M059J (cell line): ENCODE measurements around the gene DZIP1L. TPM values are rescaled to one million over a fixed set of nuclear protein-coding genes. Genes with fewer than 3 reads are reported as not detected.
A peak's percentile ranks its signal among the peaks of the same experiment; 100 is the strongest.
"Not testable (repeated sequence)": the region's sequence is repeated elsewhere in the genome, so short reads cannot be mapped to it uniquely, and the experiment has no call there.

Source experiments
- DNase-seq: peaks from one replicate; pipeline ENCODE4 v3.0.0-alpha.2; 2012; ENCODE audit warnings: low read depth
- total RNA-seq: library from RNA; depleted of rRNA; stranded (reverse); fragments of >200 nt; shearing (Covaris generic); gene quantifications from 2 replicates; pipeline ENCODE4 v1.2.3, GENCODE V29; 2014; rRNA removed

DZIP1L gene, protein sequence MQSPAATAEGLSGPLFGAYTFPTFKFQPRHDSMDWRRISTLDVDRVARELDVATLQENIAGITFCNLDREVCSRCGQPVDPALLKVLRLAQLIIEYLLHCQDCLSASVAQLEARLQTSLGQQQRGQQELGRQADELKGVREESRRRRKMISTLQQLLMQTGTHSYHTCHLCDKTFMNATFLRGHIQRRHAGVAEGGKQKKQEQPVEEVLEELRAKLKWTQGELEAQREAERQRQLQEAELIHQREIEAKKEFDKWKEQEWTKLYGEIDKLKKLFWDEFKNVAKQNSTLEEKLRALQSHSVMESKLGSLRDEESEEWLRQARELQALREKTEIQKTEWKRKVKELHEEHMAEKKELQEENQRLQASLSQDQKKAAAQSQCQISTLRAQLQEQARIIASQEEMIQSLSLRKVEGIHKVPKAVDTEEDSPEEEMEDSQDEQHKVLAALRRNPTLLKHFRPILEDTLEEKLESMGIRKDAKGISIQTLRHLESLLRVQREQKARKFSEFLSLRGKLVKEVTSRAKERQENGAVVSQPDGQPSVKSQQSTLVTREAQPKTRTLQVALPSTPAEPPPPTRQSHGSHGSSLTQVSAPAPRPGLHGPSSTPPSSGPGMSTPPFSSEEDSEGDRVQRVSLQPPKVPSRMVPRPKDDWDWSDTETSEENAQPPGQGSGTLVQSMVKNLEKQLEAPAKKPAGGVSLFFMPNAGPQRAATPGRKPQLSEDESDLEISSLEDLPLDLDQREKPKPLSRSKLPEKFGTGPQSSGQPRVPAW
- total RNA-seq: 14.7 and 15.8 TPM in 2 replicates

DNA sequence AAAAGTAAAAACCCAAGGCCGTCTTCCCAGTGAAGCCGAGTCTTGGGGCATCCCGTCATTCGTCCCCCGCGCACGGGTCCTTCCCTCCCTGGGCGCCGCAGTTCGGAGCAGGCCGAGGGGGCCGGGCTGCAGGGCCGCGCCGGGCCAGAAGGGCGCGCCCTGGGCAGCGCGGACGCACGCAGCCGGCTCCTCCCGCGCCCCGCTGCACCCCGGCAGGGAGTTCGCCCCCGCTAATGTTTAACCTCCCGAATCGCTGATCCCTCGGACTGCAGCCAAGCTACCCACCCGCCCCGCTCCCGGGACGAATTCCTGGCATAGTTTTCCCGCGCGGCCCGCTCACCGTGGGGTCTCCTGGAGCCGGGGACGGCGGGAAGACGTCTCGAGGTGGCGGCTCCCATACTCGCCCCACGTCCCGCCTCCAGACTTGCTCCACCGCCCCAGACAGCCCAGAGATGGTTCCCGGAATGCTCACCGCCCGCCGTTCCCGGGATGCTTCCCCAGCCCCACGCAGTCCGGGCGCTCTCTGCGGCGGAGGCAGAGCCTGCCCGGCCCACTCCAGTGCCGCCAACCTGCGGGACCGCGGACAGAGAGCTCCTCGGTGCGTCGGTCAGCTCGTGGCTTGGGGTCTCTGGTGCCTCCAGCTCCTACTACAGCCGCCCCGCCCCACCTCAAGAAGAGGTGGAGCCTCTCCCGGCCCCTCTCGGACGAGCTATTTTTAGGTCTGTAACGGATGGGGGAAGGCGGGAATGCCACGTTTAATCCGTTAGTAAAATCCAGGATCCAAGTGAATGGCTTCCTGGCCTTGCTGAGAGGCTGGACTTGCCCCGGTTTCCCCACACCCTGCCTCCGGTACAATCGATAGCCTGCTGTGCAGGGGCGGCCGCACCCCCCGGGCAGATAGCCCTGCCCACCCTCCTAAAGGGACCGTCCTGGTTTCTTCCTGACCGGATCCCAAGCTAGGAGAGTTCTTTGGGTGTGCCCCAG is at the start of gene DZIP1L:
Gene DZIP1L, minus strand, starts transcription at position 621 of the 984 bp plus-strand sequence. CDS start 11,637 bp downstream, outside the sequence.
- DNase-seq: peak; percentile 82

DNA sequence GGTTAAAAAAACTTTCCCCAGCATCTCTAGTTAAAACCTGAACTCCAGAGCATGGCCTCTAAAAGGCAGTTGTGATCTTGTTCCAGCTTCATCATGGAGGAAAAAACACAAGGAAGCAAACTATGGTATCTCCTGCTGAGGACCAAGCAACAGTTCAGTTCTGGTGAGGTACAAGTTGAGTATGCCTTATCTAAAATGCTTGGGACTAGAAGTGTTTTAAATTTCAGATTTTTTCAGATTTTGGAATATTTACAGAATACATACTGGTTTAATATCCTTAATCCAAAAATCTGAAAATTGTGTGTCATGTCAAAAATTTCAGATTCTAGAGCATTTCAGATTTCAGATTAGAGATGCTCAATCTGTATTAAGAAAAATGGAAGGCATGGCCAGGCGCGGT is 49.7 kb upstream of the DZIP1L start:
- DNase-seq: no peak

DNA sequence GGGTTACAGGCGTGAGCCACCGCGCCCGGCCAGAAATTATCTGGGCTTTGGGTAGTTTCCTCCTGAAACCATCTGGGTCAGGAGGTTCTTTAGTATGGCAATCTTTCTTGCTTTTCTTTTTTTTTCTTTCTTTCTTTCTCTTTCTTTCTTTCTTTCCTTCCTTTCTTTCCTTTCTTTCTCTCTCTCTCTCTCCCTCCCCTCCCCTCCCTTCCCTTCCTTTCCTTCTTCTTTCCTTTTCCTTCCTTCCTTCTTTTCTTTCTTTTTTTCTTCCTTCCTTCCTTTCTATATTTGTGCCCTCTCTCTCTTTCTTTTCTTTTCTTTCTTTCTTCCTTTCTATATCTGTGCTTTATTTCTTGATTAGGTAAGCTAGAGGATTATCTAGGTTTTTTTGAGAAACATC is 42.3 kb upstream of the DZIP1L start:
- no peak for DNase-seq

DNA sequence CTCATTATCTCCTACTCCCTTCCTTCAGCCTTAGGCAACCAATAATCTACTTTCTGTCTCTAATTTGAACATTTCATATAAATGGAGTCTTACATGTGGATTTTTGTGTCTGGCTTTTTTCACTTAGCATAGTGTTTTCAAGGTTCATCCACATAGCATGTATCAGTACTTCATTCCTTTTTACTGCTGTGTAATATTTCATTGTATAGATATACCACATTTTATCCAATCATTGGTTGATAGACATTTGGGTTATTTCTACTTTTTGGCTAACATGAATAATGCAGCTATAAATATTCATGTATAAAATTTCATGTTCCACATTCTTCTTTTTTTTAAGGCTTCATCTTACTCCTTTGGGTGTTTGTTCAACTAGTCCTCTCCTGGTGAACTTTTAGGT is 39.1 kb upstream of the DZIP1L start:
- no peak for DNase-seq

DNA sequence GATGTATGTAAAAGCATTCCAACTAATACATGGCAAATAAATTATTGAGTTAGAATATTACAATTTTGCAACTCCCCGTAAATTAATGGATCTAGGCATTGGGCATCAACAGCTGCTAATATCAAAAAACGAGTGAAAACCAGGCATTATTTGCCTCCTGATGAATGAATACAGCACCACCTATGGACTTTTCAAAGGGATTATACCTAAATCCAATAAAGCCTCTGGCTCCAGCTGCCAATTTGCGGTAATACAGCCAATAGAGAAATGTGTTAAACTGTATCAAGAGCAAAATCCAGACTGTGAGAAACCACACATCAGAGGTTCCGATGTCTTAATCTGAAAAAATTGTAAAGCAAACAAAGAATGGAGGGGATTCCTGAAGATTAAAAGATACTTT is 33.1 kb upstream of the DZIP1L start:
- DNase-seq: peak; percentile 16

DNA sequence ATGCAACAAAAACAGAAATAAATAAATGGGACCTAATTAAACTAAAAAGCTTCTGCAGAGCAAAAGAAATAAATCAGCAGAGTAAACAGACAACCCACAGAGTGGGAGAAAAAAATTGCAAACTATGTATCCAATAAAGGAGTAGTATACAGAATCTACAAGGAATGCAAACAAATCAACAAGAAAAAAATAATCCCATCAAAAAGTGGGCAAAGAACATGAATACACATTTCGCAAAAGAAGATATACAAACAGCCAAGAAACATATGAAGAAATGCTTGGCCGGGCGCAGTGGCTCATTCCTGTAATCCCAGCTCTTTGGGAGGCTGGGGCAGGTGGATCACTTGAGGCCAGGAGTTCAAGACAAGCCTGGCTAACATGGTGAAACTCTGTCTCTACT is 26.8 kb upstream of the DZIP1L start:
- not testable (repeated sequence) for DNase-seq

DNA sequence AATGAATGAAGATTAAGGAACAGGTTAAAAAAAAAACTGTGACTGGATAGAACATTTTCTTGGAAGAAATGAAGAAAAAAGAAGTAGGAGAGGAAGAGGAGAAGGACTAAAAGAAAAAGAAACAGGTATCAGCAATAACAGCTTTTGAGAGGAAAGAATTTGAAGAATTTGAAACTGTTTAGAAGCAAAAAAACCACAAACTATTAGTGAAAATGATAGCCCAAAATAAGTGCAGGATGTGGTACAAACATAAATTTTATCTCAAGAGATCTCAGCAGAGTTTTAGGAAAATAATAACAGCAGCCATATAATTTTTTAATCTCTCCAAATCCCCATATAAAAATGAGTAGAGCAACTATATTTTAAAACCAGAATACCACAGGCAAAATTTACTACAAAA is 25.5 kb upstream of the DZIP1L start:
- DNase-seq: peak; percentile 53

DNA sequence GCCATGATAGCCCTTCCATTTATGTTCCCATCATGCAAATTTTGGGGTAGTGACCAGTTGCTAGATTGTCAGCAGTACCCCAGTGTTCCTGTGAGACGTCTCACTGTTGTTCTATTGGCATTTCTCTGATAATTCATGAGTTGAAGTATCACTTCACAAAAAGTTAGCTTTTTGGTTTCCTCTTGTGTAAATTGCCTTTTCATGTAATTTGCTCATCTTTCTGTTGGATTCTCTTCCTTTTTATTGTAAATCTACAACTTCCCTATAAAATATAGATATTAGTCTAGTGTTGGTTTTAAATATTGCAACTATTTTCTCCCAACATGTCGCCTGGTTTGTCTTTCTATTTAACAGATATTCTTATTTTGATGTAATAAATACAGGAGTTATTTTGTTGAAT is 24.3 kb upstream of the DZIP1L start:
- no peak for DNase-seq

DNA sequence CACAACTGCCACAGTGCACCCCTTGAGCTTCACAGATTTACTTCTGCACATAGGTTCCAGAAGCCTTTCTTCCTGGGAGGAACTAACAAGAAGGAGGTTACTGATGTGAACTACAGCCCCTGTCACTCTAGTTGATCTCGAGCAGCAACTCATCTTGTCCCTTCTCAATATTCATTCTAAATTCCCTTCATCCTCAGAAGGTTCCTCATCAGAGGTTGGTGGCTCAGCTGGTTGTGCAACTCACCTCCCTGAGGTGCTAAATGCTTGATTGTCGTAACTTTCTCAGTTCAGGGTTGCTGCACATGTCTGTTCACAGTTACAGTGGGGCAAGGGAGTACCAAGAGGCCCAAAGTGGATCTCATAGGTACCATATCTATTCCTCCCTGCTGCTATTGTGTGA is 22.5 kb upstream of the DZIP1L start:
- no peak for DNase-seq

DNA sequence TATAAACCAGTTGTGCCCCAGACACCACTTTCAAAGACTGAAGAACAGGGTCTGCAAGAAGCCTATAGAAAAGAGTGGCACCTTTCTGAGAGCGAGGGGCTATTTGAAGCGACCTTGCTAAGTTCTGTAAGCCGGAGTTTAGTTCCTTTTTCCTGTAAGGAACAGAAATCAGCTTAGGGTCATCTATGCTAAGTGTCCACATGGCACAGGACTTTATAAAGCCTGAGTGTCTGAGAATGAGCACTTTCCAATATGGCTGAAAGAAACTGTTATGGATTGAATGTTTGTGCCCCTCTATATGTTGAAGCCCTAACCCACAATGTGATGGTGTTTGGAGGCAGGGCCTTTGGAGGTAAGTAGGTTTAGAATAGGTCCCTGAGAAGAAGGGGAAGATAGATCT is 20.8 kb upstream of the DZIP1L start:
- DNase-seq: no peak

DNA sequence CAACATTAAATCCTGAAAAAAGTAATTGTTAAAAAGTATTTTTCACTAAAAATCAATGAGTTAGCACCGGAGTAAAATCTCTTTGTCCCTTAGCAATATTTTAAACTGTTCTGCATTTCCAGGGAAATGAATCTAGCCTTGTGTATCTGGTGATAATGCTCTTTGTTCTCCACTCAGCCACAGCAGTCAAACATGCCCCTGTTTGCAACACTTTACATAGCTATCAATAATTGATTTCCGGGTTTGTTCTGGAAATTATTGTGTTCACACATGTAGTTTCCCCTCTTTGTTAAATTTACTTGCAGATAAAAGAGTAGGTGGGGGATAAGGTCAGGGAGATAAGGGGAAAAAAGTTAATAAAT is 20.4 kb upstream of the DZIP1L start:
- DNase-seq: no peak

DNA sequence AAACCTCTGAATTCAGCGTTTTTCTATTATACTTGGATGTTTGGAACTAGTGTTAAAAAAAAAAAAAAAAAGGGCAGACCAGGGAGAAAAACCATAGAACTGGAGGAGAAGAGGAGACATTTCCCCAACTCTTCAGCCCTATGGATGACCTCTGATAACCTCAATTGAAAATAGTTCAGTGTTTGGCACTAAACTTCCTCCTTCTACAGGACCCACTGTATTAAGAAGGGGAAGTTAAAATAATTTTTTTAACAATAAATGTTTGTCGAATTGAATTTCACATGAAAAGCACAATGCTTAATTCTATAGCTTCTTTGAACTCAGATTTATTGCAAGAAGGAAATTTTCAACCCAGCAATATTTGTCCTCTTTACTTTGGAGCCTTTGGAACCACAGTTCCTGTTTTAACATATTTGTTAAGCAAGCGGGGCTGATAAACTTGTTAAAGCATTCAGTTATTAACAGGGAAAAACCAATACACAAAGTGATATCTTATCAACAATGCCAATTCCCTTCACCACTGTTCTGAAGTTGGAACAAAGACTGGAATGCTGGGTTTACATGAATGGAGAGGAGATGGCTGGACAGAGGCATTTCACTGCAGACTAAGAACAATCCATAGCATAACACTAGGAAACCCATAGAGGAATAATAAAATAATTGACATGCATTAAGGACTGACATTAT is 19.9 kb upstream of the DZIP1L start:
- DNase-seq: no peak

DNA sequence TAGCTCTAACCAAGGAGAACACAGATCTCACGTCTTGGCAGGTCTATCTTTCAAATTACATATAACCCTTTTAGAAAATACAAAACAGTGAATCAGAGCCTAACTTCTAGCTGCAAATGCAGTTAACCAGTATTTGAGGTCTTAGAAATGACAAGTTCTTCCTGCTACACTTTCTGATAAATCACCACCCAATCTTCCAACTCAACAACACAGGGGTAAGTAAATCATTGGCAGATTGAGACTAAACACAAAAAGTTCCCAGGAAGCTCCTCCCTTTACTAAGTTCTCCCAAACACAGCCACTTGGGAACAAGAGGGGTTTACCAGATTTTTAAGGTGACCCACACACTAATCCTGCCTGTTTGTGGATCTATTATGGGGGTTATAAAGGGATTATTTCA is 16.8 kb upstream of the DZIP1L start, which contains the start of gene A4GNT:
Gene A4GNT, minus strand, starts transcription at position 152 of the 400 bp plus-strand sequence. CDS start 1,134 bp downstream, outside the sequence.
- no peak for DNase-seq

DNA sequence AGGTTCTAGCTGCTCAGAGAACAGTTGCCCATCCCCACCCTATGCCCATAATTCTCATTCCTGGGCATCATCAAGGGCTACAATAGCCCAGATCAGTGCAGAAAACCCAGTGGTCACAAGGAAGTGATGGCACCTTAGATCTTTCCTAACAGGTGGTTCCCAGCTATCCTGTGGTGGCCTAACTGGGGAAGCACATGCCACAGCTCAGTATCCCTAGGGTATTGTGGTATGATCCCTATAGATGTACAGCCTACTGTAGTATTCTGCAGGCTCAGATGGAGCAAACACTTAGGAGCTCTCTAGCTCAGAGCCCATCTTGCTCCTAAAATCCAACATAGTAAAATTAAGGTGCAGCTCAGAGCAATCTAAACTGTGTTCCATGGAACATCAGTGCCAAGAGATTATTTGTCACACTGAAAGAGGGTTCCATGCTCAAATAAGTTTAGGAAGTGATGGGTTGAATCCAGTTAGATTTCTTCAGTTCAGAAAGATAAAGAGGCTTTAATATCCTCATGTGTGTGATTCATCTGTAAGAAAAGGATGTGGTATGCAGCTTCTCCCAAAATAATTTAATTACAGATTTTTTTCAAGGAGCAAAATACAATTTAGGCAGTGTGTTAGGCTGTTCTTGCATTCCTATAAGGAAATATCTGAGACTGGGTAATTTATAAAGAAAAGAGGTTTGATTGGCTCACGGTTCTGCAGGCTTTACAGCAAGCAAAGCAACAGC is 12.4 kb upstream of the DZIP1L start:
- no peak for DNase-seq

DNA sequence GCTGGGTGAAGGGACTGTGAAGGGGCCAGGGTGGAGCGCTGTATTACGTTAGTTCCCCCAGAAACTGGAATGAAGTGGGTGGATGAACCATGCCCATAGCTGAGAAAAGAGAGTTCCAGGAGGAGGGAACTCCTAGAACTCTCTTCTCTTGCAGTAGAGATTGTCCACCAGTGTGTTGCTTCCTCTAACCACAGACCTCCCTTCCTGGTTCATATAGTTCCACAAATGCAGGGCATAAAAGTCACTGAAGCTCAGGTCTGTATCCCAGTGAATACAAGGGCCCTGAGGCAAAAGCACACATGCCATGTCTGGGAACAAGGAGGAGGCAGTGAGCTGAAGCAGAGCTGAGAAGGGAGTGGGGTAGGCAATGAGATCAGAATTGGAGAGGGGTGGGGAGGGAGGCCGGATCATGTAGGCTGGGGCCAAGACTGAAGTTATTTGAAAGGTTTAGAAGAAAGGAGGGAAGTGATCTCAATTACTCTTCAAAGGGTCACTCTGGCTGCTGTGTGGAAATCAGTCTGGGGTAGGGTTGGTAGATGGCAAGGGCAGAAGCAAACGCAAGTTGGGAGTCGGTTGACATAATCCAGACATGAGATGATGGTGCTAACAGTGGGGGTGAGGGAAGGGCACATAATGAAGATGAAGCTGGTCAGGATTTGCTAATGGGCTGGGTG is 10.3 kb upstream of the DZIP1L start:
- peak; percentile 70 for DNase-seq

DNA sequence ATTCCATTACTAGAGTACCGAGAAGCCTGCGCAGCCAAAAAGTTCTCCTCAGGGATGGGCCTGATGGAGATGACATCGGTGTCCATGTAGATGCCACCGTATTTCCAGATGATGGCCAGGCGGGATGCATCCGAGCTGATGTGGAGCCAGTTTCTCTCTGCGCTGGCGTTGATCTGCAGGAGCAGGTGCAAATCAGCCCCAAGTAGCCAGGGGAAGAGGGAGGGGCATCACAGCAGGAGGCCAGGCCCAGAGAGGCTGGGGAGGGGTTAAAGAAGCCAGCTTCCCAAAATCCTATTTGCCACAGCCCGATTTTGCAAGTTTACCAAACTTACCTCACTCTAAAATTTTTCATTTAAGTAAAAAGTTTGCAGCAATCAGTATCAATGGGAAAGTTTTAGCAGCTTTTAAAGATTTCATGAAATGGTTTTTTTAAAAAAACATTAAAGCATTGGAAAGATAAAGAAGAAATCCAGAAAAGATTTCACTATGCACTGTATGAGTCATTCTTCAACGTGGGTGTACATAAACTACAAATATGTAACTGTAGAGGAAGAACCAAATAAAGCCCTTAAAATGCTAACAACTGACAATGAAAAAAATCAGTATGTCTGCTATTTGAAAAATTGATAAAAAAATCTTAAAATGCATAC is 9.4 kb upstream of the DZIP1L start:
- DNase-seq: peak; percentile 15

DNA sequence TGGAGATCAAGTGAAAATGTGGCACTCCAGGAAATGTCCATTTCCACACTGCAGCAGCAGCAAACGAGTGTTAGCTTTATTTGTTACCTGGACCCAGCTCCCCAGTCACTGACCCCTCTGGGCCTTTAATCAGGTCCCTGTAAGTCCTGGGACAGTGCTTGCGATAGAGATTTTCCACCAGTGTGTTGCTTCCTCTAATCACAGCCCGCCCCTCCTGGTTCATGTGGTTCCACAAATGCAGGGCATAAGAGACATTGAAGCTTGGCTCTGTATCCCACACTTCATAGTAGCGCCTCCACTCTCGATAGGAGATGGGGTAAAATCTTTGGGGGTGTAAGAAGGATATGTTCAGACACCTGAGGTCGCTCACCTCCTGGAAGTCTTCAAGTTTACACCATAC is 8.8 kb upstream of the DZIP1L start:
- DNase-seq: no peak

DNA sequence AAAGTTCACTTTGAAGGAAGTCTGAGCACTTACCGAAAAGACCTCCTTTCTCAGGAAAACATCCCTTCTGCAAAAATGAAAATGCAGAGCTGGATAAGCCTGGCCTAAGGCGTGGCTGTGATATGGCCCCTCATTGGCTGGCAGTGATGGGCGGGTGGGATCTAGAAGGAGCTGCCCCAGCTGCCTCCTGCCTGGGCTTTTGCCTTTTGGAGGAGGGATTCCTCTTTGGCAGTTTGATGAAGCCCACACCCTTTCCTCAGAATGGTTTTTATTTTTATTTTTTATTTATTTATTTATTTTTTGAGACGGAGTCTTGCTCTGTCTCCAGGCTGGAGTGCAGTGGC is 4.0 kb upstream of the DZIP1L start:
- no peak for DNase-seq

DNA sequence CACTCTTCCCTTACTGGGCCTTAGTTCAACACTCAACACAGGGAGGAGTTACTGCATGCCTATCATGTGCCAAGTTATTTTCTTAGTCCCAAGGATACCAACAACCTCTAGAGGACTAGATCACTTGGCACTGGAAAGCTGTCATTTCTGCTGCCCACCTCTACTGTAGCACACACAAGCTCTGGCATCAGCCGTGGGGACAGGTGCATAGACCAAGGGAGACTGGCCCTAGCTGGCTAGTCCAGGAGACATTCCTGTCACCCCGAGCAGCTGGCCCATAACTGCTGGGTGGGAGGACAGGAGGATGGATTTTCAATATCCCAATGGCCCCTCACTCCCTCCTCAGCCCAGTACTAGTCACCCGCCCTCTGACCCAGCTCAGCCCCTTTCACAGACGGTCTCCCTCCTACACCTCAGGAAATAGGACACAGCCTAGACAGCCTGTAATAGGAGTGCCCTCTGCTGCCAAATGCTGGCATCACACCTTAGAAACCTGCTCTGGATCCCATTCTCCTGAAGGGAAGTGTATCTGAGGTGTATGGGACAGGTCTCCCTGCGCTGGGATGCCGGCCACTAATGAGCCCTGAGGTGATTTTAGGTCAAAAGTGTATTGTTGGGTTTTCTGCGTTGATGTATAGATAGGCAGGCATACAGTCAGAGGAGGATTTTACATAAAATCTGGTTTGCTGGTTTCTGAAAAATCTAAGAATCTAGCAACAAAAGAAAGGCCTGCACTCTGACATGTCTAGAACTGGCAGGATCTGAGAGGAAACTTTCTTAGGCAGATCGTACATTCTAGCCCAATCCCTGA is 3.4 kb upstream of the DZIP1L start:
- DNase-seq: peak; percentile 79
